GM19238 (cell line): ENCODE measurements around the gene LY6G5C.

Experiments
- DNase-seq: peaks from one replicate; pipeline ENCODE4 v3.0.0; 2011; ENCODE audit warnings: low spot score; ENCODE audit not compliant: insufficient read length

Gene LY6G5C

DNA sequence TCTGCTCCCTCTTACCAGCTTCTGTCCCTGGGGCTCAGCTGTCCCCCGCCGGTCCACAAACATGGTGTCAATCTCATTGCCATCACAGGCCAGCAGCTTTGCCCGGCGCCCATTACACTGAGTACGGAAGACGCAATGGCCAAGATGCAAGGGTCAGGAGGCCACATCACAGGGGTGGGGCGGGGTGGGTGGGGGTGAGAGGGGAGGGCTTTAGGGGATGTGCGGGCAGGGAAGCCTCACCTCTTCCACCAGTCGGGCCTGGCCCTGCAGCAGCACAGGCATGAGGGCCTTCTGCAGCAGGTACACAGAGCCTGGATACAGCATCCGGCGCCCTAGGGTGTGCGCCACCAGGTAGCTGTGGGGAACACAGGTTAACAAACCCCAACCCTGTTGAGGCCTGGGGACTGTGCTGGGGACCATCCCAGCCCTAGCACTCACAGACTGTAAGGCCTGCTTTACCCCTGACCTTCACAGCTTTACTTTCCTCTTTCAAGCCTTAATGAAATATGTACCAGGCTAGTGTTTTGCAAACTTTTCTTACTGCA is 10.8 kb upstream of the LY6G5C start:
- no peak for DNase-seq

DNA sequence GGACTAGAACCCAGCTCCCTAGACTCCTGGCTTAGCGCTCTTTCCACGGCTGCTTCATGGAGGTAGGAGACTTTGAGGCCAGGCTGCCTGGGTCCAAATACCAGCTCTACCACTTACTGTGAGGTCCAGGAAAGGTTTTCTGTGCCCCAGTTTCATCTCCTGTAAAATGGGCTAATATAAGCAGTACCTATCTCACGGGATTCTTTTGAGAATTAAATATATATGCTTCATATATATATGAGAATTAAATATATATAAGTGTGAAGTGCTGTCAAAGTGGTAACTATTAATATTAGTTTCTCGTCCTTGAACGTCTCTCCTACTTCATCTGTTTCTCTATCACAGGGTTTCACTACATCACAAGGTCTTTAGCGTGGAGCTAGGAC is 10.2 kb upstream of the LY6G5C start:
- no peak for DNase-seq

DNA sequence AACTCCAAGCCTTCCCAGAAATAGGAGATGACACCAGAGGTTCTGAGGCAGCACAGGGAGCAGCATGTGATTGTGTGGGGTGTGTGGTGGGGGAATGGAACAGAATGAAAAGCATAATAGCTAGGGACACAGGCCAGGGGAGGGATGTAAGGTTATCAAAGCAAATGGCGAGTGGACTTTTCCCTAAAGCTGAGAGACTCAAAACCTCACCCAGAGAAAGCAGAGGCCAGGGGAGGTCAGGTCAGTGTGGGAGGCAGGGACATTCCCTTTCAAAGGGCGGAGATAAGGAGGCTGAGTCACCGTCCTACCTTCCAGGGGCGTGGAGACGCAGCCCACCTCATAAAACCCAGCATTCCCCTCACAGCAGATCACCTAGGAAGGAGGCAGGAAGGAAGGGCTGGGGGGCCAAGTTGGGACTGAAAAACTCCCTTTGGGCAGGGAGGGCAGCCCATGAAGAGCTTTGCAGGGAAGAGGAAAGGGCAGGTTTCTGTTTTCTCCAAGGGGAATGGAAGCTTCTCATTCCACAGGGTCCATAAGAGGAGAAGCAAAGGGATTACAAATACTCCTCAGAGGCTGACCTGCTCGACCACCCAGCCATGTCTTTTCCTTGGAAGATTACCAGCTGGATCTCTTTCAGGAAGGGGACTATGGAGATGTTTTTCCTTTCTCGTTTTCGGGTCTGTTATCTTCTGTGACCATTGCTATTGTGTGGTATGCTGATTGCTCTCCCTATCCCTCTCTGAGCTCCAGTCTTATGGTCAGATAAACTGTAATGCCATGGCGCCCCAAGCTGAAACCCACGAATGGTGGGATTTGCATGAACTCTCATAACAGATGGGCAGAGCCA is 9.6 kb upstream of the LY6G5C start:
- no peak for DNase-seq

GRCh38 chr6:31689249-31690110 is 8.6 kb upstream of the LY6G5C start:
- DNase-seq, result no peak

GRCh38 chr6:31687860-31688693 is 7.2 kb upstream of the LY6G5C start:
- no peak for DNase-seq

- DNase-seq, result no peak
Measured at GRCh38 chr6:31687321-31687720, 6.5 kb upstream of the LY6G5C start.

DNA sequence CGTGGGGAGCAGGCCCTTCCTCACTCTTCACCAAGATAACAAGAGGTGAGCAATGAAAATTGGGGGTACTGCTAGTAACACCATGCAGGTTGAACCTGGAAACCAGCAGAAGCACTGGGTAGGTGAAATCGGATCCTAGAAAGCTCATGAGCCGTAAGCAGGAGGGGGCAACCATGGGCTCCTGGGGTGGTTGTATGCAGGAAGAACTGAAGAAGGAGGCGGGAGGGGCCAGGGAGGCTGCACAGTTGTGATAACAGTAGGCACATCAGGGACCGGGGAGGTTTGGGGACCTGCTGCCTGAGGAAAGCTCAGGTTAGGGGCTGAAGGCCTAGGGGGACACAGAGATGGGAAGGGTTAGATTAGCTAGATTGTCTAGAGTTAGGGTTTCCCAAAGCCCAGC is 5.6 kb upstream of the LY6G5C start:
- no peak for DNase-seq

DNA sequence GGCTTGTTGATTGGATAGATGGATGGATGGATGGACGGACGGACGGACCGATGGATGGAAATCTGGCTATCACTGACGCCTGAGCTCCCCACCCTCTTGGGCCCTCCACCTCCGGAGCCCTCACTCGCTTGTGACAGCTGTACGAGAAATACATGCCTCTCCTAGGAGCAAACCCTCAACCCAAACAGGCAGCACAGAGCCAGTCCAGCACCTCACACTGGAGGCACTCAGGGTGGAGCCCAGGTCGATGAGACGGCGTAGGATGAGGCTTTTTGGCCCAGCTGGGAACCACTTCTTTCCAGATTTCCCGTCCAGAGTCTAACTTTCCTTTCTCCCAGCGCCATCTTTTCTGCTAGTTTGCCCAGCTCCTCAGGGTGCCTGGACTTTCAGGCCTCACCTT is 2.7 kb upstream of the LY6G5C start:
- no peak for DNase-seq

DNA sequence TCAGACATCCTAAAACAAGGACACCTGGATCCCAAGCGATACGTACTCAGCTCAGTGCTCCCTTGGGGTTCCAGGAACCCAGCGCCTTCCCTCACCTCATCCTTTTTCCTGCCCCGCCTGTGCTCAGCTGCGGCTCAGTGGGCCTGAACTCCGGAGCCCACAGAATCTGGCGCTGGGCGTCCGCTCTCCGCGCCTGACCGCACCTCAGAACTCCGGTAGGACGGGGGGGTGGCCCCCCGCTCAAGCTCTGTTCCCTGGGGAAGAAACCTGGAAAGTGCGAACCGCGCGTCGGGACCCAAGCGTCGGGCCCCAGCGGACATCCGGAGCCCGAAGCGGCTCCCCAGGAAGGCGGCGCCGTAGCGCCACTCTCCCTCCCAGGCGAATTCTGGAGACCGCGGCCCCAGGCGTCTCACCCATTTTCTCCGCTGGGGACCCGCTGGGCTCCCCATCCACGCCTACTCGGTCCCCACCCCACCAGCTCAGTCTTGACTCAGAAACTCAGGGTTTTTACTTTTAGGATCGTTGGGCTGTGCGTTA is 336 bp upstream of the LY6G5C start:
- DNase-seq, result peak; percentile 68

GRCh38 chr6:31677955-31678354 is 2.9 kb downstream of the LY6G5C start:
- no peak for DNase-seq

- DNase-seq, result no peak
Measured at GRCh38 chr6:31676904-31677303, 4.0 kb downstream of the LY6G5C start.

- DNase-seq, result no peak
Measured at GRCh38 chr6:31676322-31676903, 4.5 kb downstream of the LY6G5C start.

GRCh38 chr6:31669676-31670075 is 11.2 kb downstream of the LY6G5C start, which contains the start of gene LY6G5B:
TSS of gene LY6G5B (plus strand) at chr6:31669976. CDS start at chr6:31670951, 975 bp downstream.
- DNase-seq, result no peak

- DNase-seq, result no peak
Measured at GRCh38 chr6:31666337-31666965, 14.4 kb downstream of the LY6G5C start.

DNA sequence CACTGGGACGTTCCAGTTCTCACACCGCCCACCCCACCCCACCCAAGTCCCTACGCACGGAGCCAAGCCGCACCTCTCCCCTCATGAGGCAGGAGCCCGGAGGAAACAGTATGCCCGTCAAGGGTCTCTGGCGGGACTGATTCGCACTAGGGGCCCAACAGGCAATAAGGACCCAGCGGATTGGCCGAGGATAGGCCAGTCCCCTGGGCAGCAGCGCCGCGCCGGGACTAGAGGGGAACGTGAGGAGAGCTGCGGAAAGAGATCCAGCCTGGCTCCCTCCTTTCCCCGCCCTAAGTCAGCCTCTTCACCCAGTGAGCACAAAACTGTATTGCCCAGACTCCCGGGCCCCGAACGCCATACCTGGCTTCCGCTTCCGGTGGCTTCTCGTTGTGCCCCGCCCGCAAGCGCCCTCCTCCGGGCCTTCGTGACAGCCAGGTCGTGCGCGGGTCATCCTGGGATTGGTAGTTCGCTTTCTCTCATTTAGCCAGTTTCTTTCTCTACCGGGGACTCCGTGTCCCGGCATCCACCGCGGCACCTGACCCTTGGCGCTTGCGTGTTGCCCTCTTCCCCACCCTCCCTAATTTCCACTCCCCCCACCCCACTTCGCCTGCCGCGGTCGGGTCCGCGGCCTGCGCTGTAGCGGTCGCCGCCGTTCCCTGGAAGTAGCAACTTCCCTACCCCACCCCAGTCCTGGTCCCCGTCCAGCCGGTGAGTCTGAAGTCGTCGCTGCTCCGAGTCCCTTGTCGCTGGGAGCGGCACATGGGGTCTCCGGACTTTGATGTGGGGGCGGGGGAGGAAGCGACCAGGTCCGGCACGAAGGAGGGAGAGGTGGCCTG is 15.1 kb downstream of the LY6G5C start, which contains the start of gene CSNK2B:
CSNK2B (plus strand) TSS at position 580 of the 836 bp plus-strand sequence. CDS start 752 bp downstream, outside the sequence.
- peak; percentile 93 for DNase-seq

DNA sequence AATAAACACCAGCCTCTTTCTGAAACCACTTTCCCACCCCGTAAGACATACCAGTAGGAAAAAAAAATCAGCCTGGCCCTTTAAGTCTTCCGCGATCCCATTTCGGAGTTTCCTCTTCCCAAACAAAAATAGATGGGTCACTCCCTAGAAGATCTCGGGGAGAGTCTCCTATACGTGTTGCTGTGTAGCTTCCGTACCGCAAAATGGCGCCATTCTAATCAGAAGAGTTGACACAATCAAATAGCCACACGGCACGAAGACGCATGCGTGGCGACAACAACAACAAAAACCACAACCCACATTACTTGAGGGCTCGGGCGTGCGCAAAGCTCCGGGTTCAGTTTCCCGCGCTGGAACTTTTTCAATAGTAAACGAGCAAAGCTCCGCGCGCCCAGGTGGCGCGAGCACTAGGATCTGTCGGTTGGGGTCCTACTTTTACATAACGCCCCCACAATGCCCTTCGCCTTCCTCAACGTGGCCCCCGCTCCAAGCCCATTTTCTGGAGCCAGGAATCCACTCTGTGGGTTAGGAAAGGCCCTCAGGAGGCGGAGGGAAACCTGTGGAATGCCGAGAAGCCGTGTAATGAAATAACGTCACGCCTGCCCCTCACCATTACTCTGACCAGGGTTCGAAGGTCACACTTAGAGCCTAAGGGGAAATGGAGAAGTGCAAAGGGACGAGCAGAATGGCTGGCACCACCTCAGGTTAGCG is 15.9 kb downstream of the LY6G5C start, which contains the start of gene GPANK1:
GPANK1 (minus strand) TSS at position 208 of the 711 bp plus-strand sequence. CDS start 519 bp downstream, outside the sequence.
- peak; percentile 65 for DNase-seq

DNA sequence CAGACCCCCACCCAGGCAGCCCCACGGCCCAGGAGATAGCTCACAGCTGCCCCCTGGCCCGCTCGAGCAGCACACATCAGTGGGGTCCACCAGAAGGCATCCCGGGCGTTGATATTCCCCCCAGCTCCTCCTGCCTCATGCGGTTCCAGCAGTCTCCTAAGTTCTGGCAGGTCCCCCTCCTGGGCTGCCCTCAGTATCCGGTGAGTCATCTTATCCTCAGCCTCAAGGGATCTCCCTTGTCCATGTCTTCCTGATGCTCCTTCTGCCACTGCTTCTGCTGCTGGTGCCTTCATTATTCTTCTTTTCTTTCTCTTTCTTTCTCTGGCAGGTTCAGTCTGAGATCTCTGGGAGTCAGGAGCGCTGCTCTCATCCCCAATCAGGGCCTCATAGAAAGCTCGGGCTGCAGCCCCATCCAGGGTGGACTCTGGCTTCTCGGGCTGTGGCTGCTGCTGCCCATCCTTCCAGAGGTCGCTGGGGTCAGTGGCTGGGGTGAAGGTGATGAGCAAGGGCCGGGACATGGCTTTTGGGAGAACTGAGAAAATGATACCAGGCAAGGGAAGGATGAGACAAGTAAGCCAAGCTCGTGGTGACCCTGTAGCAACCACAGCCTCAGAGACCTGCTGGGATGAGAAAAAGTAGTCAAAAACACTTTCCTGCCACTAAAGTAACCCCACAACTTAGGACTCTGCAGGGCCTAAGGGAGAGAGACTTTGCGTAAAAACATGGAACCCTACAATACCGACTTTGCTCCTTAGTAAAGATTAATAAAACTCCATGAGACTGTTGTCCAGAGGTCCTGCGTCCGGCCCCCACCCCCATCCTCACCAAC is 16.7 kb downstream of the LY6G5C start:
- DNase-seq, result no peak
